ENCODE data around the gene ANKRD13C.
A peak's percentile ranks its signal among the peaks of the same experiment; 100 is the strongest.
"Not testable (repeated sequence)": the region's sequence is repeated elsewhere in the genome, so short reads cannot be mapped to it uniquely, and the experiment has no call there.

The ANKRD13C gene

DNA sequence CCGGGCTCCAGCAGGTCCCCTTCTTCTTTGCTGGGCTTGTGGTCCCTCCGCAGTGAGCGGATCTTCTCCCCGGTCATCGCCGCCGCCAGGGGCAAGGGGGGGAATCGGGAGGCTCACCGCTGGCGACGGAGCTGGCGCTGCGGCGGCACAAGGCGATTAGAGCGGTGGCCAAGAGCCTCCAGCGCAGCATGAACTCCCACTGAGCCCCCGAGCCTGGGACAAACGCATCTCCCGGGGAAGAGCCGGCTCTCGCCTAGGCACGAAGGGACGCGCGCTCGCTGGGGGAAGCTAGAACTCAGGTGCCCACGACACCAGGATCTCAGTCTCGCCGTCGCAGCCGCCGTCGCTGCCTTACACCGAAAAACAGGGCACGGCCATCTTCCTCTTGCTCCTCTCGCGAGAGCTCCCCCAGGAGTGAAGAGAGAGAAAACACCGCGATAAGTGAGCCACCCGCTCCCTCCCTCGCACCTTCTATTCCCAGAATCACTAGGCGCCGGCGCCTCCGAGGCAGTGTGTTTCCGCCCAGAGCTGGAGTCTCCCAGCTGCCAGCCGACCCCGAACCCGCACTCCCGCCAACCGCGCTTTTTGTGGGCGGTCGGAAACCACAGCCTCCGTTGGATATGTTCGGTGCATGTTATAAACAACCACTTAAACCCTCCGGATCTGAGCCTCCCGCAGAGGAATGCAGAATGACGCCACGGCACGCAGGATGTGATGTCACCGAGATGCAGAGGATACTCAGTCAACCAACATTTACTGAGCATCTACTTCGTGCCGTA, at the start of gene ANKRD13C:
Gene ANKRD13C (minus strand): TSS at position 391 of the 779 bp plus-strand sequence. CDS start 314 bp downstream, at position 77.
- Histone ChIP-seq H3K4me1 (ENCODE audit: insufficient read depth, low read length) (no peaks in the 10 kb centered on the region), H3K9me3 (ENCODE audit: control insufficient read depth, insufficient read depth, low read length) (no peaks in the 10 kb centered on the region), H3K9ac (ENCODE audit: low read depth, low read length) (peak within 1 kb of the TSS; percentile 96), H3K36me3 (ENCODE audit: insufficient read depth, low read length) (no peaks in the 10 kb centered on the region; the same call in 1 of the 2 replicates)

DNA sequence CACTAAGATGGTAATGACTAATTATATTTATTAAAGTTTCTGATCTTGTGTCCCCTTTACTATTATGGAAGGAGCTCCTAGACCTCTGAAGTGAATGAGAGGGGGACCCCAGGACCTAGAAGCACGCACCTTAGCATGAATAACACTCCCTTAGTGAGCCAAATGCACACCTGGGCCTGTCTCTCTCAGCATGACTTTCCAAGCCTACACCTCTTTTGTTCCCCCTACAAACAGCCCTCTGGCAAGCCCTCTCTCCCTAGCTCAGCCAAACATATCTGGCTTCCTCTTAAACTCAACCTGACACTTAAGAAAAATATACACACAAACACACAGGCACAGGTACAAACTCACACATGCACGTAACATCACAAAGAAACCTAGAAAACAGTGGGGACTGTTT, 49.2 kb upstream of the ANKRD13C start:
- no peaks in the 10 kb centered on the region for H3K4me1 ChIP-seq (ENCODE audit: insufficient read depth, low read length)
- no peak overlapping the region for H3K9ac ChIP-seq (ENCODE audit: low read depth, low read length)
- no peaks in the 10 kb centered on the region for H3K36me3 ChIP-seq (ENCODE audit: insufficient read depth, low read length)
- H3K9me3 ChIP-seq (ENCODE audit: control insufficient read depth, insufficient read depth, low read length) = no peaks in the 10 kb centered on the region

- no peaks in the 10 kb centered on the region for H3K9me3 ChIP-seq (ENCODE audit: control insufficient read depth, insufficient read depth, low read length)
- H3K4me1 ChIP-seq (ENCODE audit: insufficient read depth, low read length) = no peaks in the 10 kb centered on the region
- H3K36me3 ChIP-seq (ENCODE audit: insufficient read depth, low read length) = no peaks in the 10 kb centered on the region
- H3K9ac ChIP-seq (ENCODE audit: low read depth, low read length) = no peak overlapping the region
These were observed 47.5 kb upstream of the ANKRD13C start for GRCh38 chr1:70401974-70402373.

DNA sequence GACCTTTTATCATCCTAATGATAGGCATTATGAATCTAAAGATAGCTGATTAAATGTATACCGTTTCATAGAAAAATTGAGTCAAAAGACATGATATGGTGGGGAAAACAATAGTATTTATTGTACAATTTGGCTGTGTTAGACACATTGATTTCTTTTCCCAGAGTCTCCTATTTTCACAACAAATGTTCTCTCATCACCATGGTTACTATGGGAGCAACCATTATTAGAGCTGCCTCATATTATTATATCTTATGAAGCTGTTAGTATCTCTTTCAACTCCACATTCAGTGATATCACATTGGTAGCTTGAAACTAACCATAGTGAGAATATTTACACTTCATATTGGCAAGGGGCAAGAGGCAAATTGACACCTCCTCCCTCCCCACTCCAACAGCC, 45.8 kb upstream of the ANKRD13C start:
- H3K9ac ChIP-seq (ENCODE audit: low read depth, low read length) = no peak overlapping the region
- no peaks in the 10 kb centered on the region for H3K9me3 ChIP-seq (ENCODE audit: control insufficient read depth, insufficient read depth, low read length)
- H3K4me1 ChIP-seq (ENCODE audit: insufficient read depth, low read length) = no peaks in the 10 kb centered on the region
- no peaks in the 10 kb centered on the region for H3K36me3 ChIP-seq (ENCODE audit: insufficient read depth, low read length)

- H3K9ac ChIP-seq (ENCODE audit: low read depth, low read length) = no peak overlapping the region
- H3K36me3 ChIP-seq (ENCODE audit: insufficient read depth, low read length) = no peaks in the 10 kb centered on the region
- H3K4me1 ChIP-seq (ENCODE audit: insufficient read depth, low read length) = no peaks in the 10 kb centered on the region
- no peaks in the 10 kb centered on the region for H3K9me3 ChIP-seq (ENCODE audit: control insufficient read depth, insufficient read depth, low read length)
These were observed 42.5 kb upstream of the ANKRD13C start for GRCh38 chr1:70397013-70397412.

GRCh38 chr1:70396607-70397006, 42.1 kb upstream of the ANKRD13C start:
- Histone ChIP-seq H3K9ac (ENCODE audit: low read depth, low read length) (no peak overlapping the region), H3K36me3 (ENCODE audit: insufficient read depth, low read length) (no peaks in the 10 kb centered on the region), H3K4me1 (ENCODE audit: insufficient read depth, low read length) (no peaks in the 10 kb centered on the region), H3K9me3 (ENCODE audit: control insufficient read depth, insufficient read depth, low read length) (no peaks in the 10 kb centered on the region)

- no peaks in the 10 kb centered on the region for H3K9me3 ChIP-seq (ENCODE audit: control insufficient read depth, insufficient read depth, low read length)
- no peaks in the 10 kb centered on the region for H3K36me3 ChIP-seq (ENCODE audit: insufficient read depth, low read length)
- H3K9ac ChIP-seq (ENCODE audit: low read depth, low read length) = no peak overlapping the region
- no peaks in the 10 kb centered on the region for H3K4me1 ChIP-seq (ENCODE audit: insufficient read depth, low read length)
These were observed 38.1 kb upstream of the ANKRD13C start for GRCh38 chr1:70392626-70393025.

- H3K9me3 ChIP-seq (ENCODE audit: control insufficient read depth, insufficient read depth, low read length) = no peaks in the 10 kb centered on the region
- H3K4me1 ChIP-seq (ENCODE audit: insufficient read depth, low read length) = no peaks in the 10 kb centered on the region
- no peak overlapping the region for H3K9ac ChIP-seq (ENCODE audit: low read depth, low read length)
- H3K36me3 ChIP-seq (ENCODE audit: insufficient read depth, low read length) = no peaks in the 10 kb centered on the region
These were observed 33.0 kb upstream of the ANKRD13C start for GRCh38 chr1:70387507-70387906.

GRCh38 chr1:70386121-70386520, 31.6 kb upstream of the ANKRD13C start:
- Histone ChIP-seq H3K9ac (ENCODE audit: low read depth, low read length) (no peak overlapping the region), H3K36me3 (ENCODE audit: insufficient read depth, low read length) (no peaks in the 10 kb centered on the region), H3K9me3 (ENCODE audit: control insufficient read depth, insufficient read depth, low read length) (no peaks in the 10 kb centered on the region)

GRCh38 chr1:70385477-70385876, 31.0 kb upstream of the ANKRD13C start:
- Histone ChIP-seq H3K9ac (ENCODE audit: low read depth, low read length) (no peak overlapping the region), H3K9me3 (ENCODE audit: control insufficient read depth, insufficient read depth, low read length) (no peaks in the 10 kb centered on the region), H3K4me1 (ENCODE audit: insufficient read depth, low read length) (no peaks in the 10 kb centered on the region), H3K36me3 (ENCODE audit: insufficient read depth, low read length) (no peaks in the 10 kb centered on the region)

More at GRCh38 chr1:70386121-70386520, 31.6 kb upstream of the ANKRD13C start:
- no peaks in the 10 kb centered on the region for H3K4me1 ChIP-seq (ENCODE audit: insufficient read depth, low read length)

DNA sequence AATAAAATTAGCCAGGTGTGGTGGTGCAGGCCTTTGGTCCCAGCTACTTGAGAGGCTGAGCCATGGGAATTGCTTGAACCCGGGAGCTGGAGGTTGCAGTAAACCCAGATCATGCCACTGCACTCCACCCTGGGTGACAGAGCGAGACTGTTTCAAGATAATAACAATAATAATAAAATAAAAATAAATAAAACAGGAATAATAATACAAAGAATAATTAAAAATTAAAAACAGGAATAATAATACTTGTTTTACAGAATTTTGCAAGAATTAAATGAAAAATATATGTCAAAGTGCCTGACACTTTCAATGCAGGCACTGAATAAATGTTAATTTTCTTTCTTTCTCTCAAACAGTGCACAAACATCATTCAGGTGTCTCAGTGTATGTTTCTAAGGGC, 30.0 kb upstream of the ANKRD13C start:
- Histone ChIP-seq H3K4me1 (ENCODE audit: insufficient read depth, low read length) (no peaks in the 10 kb centered on the region), H3K9ac (ENCODE audit: low read depth, low read length) (no peak overlapping the region), H3K9me3 (ENCODE audit: control insufficient read depth, insufficient read depth, low read length) (no peaks in the 10 kb centered on the region), H3K36me3 (ENCODE audit: insufficient read depth, low read length) (no peaks in the 10 kb centered on the region)

DNA sequence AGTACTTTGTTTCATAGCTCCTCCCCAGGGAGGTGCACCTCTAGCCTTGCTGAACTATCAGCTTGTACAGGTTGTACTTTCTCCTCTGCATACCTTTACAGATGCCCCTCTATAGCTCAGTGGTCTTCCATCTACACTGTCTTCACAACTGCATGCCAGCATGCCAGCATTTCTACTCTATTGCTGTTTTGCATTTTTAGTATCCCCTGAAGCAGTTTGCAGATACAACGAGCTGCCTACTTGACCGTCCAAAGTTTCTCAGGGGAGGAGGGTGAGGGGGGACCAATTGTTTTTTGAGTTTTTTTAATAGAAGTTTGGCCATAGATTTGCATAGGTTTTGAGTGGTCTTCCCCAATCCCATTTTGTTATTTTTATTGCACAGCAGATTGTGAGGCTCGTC, 29.0 kb upstream of the ANKRD13C start:
- H3K9ac ChIP-seq (ENCODE audit: low read depth, low read length) = no peak overlapping the region
- H3K4me1 ChIP-seq (ENCODE audit: insufficient read depth, low read length) = no peaks in the 10 kb centered on the region
- no peaks in the 10 kb centered on the region for H3K9me3 ChIP-seq (ENCODE audit: control insufficient read depth, insufficient read depth, low read length)
- no peaks in the 10 kb centered on the region for H3K36me3 ChIP-seq (ENCODE audit: insufficient read depth, low read length)

- Histone ChIP-seq H3K4me1 (ENCODE audit: insufficient read depth, low read length) (no peaks in the 10 kb centered on the region), H3K36me3 (ENCODE audit: insufficient read depth, low read length) (no peaks in the 10 kb centered on the region), H3K9me3 (ENCODE audit: control insufficient read depth, insufficient read depth, low read length) (no peaks in the 10 kb centered on the region), H3K9ac (ENCODE audit: low read depth, low read length) (no peak overlapping the region)
These were observed 28.2 kb upstream of the ANKRD13C start for GRCh38 chr1:70382682-70383081.

DNA sequence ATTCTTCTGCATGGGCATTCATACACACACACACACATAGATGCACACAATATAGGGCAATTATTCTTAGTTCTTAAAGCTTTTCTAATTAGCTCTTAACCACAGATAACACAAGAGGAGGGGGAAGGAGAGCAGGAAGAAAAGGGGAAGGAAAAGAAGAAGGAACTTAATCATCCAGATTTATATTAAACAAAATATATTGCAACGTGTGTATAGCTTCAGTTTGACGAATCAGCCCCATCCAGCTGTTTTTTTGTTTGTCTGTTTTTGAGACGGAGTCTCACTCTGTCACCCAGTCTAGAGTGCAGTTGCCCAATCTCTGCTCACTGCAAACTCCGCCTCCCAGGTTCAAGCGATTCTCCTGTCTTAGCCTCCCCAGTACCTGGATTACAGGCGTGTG, 21.7 kb upstream of the ANKRD13C start:
- no peak overlapping the region for H3K9ac ChIP-seq (ENCODE audit: low read depth, low read length)
- no peaks in the 10 kb centered on the region for H3K36me3 ChIP-seq (ENCODE audit: insufficient read depth, low read length)
- no peaks in the 10 kb centered on the region for H3K9me3 ChIP-seq (ENCODE audit: control insufficient read depth, insufficient read depth, low read length)
- peaks cover 15% of the 10 kb centered on the region for H3K4me1 ChIP-seq (ENCODE audit: insufficient read depth, low read length)

GRCh38 chr1:70373580-70373979, 19.1 kb upstream of the ANKRD13C start:
- H3K9me3 ChIP-seq (ENCODE audit: control insufficient read depth, insufficient read depth, low read length); H3K9ac ChIP-seq (ENCODE audit: low read depth, low read length); H3K36me3 ChIP-seq (ENCODE audit: insufficient read depth, low read length): not testable (repeated sequence)

More at GRCh38 chr1:70373580-70373979, 19.1 kb upstream of the ANKRD13C start:
- H3K4me1 ChIP-seq (ENCODE audit: insufficient read depth, low read length) = peaks cover 15% of the 10 kb centered on the region

Measured in ES-I3 (cell line).